Right ventricle myocardium superior (tissue), 1 donor: ENCODE measurements around the gene ARPC5L. TPM values are rescaled to one million over a fixed set of nuclear protein-coding genes. Genes with fewer than 3 reads are reported as not detected.
"Not testable (repeated sequence)": the region's sequence is repeated elsewhere in the genome, so short reads cannot be mapped to it uniquely, and the experiment has no call there.

Experiments used
- ATAC-seq: fragments of 200-7000 bp; cut with Tn5 transposase; one replicate; pipeline ENCODE4 v1.9.1; 2020; ENCODE audit warnings: mild to moderate bottlenecking; ENCODE audit not compliant: poor library complexity
- DNase-seq: peaks from one replicate; pipeline ENCODE4 v3.0.0-alpha.2; 2020
- intact Hi-C: fragments of 100-400 bp; cut with DNase I; formaldehyde crosslinking; loops from one replicate; pipeline ENCODE4 v1.11.2; 2022
- long read RNA-seq: library from polyadenylated mRNA; unstranded; transcript quantifications from one replicate; pipeline ENCODE4 v2.0.0, GENCODE V29; 2021
- total RNA-seq: library from RNA; stranded (reverse); fragmentation: NEBNext Ultra II Directional; extraction: Animal tissue kit (Norgen Biotek cat#: 25700); gene quantifications from one replicate; pipeline ENCODE4 v1.2.1, GENCODE V29; 2021
- donor health status: DM: no; HTN: yes; CAD: no; lungs with severe emphysema.

The ARPC5L gene
- 37.8 TPM for total RNA-seq
- long read RNA-seq, transcript ARPC5L-201 (4 exons, 1,325 nt) = major isoform, 61 of 66 reads
- long read RNA-seq, partial matches to known transcripts = 1 of 66 reads
- long read RNA-seq, other reads (novel, unspliced or antisense) = 1 of 66 reads

GRCh38 chr9:124861342-124862229 is at the start of gene ARPC5L, which contains the start of gene RPL35:
TSS of gene ARPC5L (plus strand) at chr9:124862130. CDS start at chr9:124869291, 7,161 bp downstream.
TSS of gene RPL35 (minus strand) at chr9:124861957. CDS start at chr9:124861912, 45 bp downstream.
- intact Hi-C loops = no loop called here
- DNase-seq = peak; percentile 96
- peak; percentile 97 for ATAC-seq

GRCh38 chr9:124812441-124812876 is 49.5 kb upstream of the ARPC5L start:
- ATAC-seq (peak; percentile 46), DNase-seq (peak; percentile 70)
- intact Hi-C loops = no loop called here

GRCh38 chr9:124813041-124813440 is 48.9 kb upstream of the ARPC5L start:
- DNase-seq = no peak
- intact Hi-C loops = no loop called here

GRCh38 chr9:124813501-124814163 is 48.3 kb upstream of the ARPC5L start:
- ATAC-seq (no peak), DNase-seq (no peak)
- intact Hi-C loops = no loop called here

More at GRCh38 chr9:124813041-124813440, 48.9 kb upstream of the ARPC5L start:
- no peak for ATAC-seq

- DNase-seq (no peak), ATAC-seq (no peak)
- intact Hi-C loops = no loop called here
Observed at GRCh38 chr9:124814164-124814535, 47.8 kb upstream of the ARPC5L start.

GRCh38 chr9:124815601-124816000 is 46.3 kb upstream of the ARPC5L start:
- no peak for ATAC-seq
- no peak for DNase-seq
- intact Hi-C loops = no loop called here

DNA sequence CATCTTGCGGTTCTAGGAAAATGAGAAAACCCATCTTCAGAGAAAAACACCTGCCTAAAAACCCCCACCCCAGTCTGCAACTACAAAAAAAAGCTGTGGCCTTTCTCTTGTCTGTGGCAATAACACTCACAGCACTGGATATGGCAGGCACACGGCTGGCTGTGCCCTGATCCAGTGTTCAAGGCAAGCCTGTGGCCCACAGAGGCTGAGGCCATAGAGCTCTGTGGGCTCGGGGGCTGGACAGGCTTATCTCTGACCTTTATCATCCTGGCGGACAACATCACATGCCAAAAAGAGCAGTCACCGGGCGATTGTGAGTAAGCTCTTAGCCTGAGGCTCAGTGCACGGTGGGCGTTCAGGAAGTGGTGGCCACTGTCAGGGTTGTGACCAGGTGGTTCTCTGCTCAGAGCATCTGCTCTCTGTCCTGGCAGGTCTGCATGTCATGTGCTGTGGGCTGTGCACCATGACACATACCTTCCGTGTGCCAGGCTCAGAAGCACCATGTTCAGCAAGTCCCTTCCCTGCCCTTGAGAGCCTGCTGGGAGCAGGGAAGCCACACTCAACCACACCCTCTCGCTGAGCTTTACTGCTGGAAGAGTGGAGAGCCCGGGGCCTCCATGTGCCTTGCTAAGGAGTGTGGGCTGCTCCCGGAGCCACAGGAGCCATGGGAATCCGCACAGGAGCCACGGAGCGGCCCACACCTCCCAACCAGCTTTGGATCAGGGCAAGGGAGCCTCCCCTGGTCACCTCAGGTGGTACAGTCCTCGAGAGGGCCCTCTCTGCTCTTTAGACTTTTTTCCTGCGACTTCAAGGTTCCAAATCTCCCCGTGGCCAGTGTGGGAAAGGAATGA is 43.3 kb upstream of the ARPC5L start:
- DNase-seq (no peak), ATAC-seq (peak; percentile 76)
- intact Hi-C loops = no loop called here

- DNase-seq (no peak), ATAC-seq (no peak)
- intact Hi-C loops = no loop called here
Observed at GRCh38 chr9:124820698-124821623, 41.0 kb upstream of the ARPC5L start.

- DNase-seq (no peak), ATAC-seq (no peak)
- intact Hi-C loops = no loop called here
Observed at GRCh38 chr9:124828489-124829333, 33.2 kb upstream of the ARPC5L start.

- ATAC-seq (no peak), DNase-seq (no peak)
- intact Hi-C loops = no loop called here
Observed at GRCh38 chr9:124829334-124829669, 32.6 kb upstream of the ARPC5L start.

GRCh38 chr9:124830593-124830992 is 31.3 kb upstream of the ARPC5L start:
- DNase-seq (no peak), ATAC-seq (no peak)
- intact Hi-C loops = no loop called here

GRCh38 chr9:124831642-124832364 is 30.1 kb upstream of the ARPC5L start:
- ATAC-seq (peak; percentile 90), DNase-seq (peak; percentile 90)
- intact Hi-C loops = no loop called here

DNA sequence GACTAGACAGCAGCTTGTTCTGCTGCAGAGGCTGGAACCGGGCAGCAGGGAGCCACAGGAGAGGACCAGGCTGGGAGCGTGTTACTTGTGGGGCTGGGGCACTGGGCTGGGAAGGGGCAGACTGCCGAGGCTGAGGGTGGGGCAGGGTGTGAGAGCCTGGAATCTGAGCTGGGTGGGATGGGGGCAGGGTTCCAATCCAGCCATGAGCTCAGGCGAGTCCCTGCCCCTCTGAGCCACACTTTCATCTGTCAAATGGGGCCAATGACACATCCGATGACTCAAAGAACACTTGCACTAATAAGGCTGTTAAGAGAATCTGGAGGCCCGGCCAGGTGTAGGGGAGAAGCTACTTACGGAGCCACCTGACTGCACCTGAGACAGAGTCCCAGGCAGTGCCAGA is 27.3 kb upstream of the ARPC5L start:
- intact Hi-C loops = no loop called here
- ATAC-seq (peak; percentile 9), DNase-seq (peak; percentile 48)

- ATAC-seq (peak; percentile 73), DNase-seq (peak; percentile 89)
- intact Hi-C loops = no loop called here
Observed at GRCh38 chr9:124835026-124835557, 26.8 kb upstream of the ARPC5L start.

DNA sequence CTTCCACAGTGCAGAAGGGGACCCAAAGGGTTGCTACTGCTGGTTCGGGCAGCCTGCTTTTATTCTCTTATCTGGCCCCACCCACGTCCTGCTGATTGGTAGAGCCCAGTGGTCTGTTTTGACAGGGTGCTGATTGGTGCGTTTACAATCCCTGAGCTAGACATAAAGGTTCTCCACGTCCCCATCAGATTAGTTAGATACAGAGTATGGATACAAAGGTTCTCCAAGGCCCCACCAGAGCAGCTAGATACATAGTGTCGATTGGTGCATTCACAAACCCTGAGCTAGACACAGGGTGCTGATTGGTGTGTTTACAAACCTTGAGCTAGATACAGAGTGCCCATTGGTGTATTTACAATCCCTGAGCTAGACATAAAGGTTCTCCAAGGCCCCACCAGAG is 23.8 kb upstream of the ARPC5L start:
- ATAC-seq, intact Hi-C loops, DNase-seq: not testable (repeated sequence)
